Kidney glomerular epithelial cell (primary cell): Measurements from ENCODE around the gene HS3ST5.
"Not testable (repeated sequence)": the region's sequence is repeated elsewhere in the genome, so short reads cannot be mapped to it uniquely, and the experiment has no call there.

Source experiments
- DNase-seq: peaks from one replicate; lab custom pipeline; 2025; lab: John Stamatoyannopoulos, UW

HS3ST5 gene

DNA sequence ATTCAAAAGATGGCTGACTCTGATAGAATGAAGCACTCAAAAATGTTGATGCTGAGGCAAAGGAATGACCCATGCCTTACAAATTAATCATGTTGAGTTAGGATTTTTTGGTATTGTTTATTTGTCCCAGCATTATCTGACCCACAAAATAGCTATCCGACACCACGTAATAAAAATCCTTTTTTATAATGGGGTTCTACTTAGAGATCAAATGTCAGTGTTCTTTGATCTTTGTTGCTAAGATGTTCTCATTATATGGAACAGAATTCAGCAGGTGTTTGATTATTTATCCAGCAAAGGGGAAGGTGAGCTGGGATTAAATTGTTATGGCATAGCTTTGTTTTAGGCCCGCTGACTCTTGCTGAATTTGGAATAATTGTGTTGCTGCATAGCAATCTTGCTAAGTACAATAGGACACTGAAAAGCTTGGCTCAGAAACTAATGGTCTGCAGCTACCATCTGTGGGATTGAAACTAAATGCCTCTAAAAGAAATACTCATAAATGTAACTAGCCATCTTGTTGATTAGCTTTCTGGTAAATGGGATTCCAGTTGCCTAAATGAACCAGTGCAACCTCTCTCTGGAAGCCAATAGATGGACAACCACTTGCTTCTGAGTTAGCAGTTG, 191.6 kb downstream of the HS3ST5 start:
- no peak for DNase-seq

DNA sequence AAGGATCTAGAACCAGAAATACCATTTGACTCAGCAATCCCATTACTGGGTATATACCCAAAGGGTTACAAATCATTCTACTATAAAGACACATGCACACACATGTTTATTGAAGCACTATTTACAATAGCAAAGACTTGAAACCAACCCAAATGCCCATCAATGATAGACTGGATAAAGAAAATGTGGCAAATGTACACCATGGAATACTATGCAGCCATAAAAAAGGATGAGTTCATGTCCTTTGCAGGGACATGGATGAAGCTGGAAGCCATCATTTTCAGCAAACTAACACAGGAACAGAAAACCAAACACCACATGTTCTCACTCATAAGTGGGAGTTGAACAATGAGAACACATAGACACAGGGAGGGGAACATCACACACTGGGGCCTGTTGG, 193.6 kb downstream of the HS3ST5 start:
- DNase-seq = not testable (repeated sequence)

DNA sequence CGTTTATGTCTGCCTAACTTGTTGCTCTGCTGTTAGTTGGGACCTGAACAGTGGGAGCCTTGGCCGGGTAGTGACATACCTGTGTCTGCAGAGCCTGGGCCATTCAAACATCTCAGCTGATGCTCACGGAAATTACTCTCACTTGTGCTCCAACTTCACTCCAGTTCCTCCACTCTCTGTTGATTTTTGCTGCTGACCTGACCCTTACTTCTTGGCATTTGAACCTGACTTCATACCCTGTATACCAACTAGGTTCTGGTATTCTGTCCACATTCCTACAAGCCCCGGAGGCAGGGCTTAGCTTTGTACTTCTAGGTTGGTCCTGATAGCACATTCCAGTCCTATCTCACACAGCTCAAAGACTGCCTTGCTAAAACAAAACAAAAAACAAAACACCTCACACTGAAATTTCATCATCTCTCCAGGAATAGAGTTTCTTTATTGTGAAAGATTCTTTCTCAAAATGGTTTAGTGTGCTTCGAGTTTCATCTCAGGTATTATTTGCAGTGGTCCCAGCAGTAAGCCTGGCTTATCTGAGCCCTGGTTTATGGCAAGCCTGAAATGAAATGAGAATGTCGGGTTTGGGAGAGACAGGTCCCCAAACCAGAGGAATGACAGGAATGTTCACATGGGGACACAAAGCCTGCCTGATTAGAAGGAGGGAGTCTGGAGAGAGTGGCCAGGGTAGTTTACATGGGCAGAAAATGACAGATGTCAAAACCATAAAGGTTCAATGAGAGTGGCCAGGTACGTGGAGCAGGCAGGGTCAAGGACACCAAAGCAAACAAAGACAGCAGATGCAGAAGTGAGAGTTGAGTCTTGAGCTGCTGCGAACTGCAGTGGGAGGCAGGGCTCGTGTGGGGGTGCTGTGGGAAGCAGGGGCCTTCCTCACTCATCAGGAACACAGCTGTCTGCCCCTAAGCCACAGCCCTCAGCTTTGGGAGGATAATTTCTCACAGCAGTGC, 197.7 kb downstream of the HS3ST5 start:
- peak; percentile 37 for DNase-seq

DNA sequence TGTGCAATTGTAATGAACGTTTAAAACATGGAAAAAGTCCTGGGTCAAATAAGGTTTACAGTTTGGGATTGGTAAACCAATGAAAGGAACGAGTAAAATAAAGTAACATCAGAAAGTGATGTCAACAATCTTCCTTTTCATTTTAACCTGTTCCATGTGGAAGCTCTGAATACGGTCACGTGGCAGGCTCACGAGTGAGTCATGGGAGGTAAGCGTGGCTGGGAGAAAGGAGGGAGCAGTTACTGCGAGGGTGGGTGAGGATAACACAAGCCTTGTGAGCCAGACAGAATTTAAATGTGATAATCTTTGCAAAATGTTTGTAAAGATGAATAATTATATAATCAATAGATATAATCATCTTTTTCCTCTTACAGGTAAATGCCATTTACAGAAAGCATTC, 200.6 kb downstream of the HS3ST5 start:
- no peak for DNase-seq

DNA sequence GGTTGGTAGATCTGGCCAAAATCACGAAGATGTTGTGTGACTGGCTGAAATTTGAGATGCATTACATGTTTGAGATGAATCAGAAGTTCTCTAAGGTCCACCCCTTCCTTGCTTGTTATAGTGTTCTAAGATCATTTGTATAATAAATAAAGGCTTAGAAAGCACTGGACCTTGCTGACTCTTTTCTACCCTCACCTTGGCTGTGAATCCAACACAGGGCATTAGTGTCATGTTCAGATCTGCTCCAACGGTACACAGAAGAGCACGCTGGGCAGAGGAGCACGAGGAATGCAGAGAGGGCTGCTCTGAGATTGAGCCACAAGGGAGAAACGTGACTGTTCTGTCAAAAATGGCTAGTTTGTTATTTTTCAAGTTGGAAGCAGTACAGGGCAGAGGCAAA, 202.4 kb downstream of the HS3ST5 start:
- DNase-seq = no peak

DNA sequence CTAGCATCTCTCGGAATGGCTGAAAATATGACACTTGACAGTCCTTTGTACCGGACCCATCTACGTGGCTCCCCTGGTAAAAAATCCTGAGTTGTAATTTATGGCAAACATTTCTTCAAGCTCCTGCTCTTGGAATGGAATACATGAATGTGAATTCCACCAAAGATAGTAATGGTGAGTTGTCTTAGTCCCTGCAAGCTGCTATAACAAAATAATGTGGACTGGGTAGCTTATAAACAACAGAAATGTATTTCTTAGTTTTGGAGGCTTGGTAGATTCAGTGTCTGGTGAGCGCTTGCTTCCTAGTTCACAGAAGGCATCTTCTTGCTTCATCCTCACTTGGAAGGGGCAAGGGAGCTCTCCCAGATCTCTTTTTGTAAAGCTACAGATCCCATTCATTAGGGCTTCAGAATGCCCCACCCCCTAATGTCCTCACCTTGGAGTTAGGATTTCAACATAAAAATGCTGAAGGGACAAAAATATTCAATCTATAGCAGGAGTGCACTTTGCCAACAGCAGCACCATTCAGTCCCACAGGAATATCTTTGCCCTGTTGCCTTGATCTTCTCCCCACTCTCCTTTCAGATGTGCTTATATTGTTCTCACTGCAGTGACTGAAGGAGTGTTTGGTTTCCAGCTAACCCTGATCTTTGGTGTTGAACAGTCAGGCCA, 204.1 kb downstream of the HS3ST5 start:
- DNase-seq = no peak

DNA sequence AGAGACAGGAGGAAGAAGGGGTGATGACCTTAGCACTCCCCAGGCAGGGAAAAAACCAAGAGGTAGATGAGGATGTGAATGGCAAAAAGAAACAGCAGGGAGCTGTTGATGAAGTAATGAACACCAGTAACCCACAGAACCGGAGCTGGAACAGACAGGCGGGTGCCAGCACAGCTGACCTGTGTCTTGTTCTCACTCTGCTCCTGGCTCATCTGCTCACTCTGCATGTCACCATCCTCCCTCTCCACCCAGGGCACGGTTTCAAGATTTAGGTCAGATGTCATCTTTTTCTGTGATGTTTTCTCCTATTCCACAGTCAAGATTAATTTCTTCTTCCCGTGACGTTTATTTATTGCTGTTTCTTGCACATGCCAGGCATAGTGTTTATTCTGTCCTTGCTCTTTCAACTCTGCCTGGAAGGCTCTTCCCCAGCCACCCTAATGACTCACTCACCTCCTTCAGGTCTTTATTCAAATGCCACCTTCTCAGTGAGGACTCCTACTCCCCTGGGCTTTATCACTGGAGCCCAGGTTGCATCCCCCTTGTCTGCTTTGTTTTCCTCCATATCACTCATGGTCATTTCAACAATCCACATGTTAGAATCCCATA, 207.4 kb downstream of the HS3ST5 start:
- DNase-seq = no peak

DNA sequence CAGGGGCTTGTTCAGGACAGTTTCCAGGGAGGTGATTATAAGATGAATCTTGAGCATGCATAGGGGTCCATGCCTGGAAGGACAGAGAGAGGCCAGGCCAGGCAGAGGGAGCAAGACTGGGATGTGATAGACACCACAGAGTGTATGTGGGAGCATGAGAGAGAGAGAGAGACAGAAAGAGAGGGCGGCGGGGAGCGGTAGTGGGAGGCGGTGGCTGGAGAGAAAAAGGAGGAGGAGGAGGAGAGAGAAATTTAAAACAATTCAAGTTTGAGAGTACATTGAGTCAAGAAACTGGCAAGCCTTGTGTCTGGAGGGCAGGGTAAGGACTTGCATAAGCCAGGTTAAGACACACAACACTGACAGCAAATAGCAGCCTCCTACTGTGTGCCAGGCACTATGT, 209.0 kb downstream of the HS3ST5 start:
- DNase-seq = no peak

DNA sequence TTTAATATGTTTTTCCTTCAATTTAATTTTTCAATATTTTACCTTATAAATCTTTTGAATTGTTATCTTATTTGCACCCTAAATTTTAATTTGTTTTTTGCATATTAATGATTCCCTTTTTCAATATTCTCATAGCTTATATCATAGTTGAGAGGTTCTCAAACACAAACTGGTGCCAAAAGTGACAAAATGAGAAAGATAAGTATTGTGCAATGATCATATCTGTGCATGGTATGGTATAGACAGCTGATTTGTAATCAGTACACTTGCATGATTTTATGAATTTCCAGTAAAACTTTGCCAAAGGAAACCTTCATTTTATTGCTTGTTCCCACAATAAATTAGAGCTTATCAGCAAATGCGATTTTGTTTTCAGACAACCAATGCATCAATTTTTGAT, 210.9 kb downstream of the HS3ST5 start:
- DNase-seq = no peak

DNA sequence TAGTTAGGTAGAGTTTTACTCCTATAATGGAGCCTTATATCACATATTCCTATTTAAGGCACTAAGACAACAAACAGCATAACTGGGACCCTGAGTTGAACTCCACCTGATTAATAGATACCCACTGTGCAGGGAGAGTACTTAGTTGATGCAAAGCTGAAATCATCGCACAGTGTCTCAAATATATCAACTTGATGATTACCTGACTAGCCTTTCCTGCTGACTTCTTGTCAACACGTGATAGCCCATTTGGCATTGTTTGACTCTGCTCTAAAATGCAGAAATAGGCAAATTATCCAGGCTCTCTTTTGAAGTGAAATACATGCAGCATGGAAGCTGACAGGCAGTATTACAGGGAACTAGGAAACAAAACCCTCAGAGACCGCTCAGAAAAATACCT, 217.2 kb downstream of the HS3ST5 start:
- no peak for DNase-seq

DNA sequence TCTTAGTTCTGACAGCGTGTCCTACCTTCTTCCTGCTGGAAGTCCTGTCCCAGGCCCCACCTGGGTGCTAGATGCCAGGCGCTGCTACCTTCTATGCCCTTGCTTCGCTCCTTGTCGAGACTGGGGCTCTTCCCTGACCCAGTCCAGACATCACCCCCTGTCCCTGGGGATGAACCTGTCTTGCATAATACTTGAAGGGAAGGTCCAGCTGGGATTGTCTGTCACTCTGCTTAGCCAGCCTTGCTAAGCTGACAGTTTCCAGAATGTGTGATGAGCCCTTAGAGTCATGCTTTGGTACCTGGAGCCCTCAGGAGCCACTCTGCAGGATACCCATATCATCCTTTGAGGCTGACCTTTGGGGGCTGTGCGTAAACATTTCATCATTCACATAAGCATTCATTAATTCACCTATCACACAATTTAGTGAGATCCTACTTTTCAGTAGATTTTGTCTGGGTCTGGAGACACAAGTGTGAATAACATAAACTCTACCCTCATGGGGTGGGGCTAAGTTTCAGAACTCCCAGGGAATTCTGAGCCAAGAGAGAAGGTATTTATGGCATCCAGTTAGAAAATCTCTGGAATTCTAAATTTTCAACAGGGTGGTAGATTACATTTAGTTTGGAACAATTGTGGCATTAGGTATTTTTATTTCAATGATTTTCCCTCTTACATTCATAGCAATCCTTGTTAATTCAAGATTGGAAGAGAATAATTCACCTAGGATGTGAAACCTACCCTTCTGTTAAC, 220.7 kb downstream of the HS3ST5 start:
- no peak for DNase-seq

DNA sequence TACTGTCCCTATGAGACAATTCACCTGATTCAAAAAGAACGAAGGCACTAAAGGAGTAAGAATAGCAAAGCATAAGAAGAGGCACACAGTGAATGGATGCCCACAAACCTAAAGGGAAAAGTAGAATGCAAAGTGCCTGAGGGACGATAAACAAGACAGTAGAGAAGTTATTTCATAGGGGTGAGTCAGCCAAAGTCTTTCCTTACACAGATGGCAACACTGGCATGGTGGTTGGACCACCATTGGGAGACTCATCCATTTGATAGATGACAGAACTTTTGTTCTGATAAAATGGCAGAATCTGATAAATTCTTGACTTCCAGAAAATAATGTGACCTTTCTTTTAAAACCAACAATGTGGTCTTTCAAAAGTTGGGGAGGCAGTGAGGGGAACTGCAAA, 223.8 kb downstream of the HS3ST5 start:
- no peak for DNase-seq

DNA sequence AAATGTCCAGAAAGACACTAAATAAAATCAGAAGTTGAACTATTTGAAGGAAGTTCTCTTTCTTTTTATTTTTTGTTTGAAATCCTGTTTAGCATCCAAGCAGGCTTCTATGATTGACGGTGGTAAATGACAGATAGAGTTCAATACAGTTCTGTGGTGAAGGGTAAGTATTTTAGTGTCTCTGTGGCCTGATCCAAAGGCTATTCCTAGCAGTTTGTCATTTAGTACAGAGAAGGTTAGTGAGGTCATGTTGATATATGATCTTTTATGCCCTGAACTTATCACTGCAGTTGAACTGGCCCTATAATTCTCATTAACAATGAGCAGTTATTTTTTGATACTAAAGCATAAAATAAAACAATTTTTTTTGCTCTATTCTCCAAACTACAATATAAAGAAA, 227.2 kb downstream of the HS3ST5 start:
- DNase-seq = no peak

DNA sequence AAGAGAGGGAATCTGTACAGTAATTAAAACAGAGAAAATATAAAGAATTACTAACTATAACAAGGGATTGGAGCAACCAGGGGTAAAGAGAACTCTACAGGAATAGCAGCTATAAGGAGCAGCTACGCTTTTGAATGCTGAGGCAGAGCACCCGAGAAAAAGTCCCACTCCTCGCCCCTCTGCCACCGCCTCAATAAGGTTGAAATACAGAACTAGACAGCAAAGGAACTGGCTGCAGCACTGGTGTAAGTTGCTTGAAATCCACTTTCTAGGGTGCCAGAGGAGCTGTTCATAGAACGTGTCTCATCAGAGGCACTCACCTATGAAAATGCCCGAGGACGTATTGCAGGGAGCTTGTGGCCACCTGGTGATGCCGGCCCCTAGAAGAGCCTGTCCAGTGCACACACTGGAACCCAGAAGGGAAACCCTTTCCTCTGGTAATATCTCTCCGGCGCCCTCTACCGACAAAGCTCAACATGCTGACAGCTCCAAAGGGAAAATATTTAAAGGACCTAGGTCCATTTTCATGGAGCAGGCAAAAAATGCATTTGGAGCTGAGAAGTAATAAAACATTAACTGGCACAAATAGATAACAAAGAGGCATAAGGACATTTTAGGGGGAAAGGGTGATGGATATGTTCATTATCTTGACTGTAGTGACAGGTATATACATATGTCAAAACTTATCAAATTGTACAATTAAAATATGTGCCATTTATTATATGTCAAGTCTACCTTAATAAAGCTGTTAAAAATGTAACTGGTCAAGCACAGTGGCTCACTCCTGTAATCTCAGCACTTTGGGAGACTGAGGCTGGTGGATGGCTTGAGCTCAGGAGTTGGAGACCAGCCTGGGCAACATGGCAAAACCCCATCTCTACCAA, 234.5 kb downstream of the HS3ST5 start:
- peak; percentile 26 for DNase-seq

DNA sequence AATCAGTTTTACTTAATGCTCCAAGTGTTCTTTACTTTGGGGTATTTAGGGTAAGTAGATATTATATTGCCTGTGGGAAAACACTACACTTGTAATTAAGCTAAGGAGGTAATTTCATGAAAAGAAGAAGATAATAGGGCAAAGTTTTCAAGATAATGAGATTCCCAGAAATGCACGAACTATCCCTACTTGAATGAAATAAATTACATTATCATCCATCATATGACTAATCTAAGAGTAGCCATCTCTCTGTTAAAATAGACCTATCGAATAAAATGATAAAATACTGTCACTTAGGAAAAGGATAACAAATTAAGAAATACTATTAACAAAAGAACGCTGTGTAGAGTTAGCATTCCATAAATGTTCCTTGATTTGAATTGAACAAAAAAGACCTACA, 236.8 kb downstream of the HS3ST5 start:
- DNase-seq = no peak

DNA sequence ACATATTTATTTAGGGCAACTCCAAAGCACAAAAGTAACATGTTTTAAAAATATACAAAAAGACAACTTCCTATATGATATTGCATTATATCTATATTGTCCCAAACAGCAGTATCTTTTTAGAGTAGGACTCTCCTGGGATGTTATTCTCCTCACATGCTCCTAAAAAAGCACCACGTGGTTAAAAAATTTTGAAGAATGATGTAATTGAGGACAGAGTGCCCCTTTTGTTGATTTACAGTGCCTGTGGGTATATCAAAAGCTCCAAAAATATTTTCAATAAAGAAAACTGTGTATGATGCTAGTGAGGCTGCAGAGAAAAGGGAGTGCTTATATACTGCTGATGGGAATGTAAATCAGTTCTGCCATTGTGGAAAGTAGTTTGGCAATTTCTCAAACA, 241.6 kb downstream of the HS3ST5 start:
- DNase-seq = no peak

DNA sequence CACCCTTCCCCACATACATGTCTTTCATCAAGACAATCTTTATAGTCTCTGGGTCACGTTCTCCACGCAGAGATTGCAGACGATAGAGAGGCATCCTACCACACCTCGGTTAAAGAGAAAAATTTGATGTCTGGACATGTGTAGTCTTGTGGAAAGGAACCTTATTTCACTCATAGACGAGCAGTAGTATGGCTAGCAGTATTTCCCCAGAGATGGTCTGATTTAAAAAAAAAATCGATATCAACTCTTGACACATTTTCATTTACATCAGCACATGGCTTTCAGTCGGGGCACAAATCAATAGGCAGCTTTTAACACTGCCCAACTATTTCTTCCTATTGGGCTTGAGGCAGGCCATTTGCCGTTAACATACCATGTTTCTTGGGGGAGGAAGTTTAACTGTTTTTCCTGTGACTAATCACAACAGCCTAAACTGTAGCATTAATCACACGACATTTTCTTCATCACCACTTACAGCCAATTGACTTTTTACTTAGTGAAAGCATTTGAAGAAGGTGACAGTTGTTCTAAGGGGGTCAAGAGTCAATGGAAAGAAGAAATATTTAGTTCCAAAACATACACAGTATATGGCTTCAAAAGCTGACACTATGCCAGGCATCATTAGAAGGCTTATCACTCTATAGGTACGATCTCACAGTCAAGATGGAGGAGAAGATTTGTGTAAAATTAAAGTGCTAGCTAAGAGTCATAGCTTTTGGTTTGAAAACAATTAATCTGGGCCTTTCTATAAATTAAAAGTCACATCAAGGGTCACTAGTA, 242.4 kb downstream of the HS3ST5 start:
- no peak for DNase-seq

DNA sequence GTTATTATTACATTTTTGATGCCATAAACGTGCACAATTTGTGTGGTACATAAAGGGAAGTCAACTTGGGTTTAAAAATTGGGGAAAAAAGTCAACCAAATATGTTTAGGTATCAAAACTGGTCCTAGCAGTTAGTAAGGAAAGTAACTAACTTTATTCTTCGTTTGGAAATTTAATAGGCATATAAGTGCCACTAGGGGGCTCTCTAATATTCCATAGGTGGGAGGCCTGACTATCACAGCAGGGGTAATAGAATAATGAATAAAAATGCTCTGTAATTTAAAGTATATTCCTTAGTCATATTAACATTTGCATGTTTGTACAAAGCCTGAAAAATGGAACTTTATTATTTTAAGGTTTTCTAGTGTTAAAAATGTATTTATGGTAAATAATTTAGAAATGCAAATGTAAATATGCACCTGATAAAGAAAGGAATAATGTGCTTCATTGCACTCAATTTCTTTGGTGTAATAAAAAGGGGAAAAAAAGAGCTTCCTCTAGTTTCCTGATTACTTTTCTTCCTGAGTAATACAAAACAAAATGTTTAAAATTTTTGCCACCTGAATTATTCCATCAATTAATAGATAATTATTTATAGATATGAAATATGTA, 246.2 kb downstream of the HS3ST5 start:
- DNase-seq = peak; percentile 19

DNA sequence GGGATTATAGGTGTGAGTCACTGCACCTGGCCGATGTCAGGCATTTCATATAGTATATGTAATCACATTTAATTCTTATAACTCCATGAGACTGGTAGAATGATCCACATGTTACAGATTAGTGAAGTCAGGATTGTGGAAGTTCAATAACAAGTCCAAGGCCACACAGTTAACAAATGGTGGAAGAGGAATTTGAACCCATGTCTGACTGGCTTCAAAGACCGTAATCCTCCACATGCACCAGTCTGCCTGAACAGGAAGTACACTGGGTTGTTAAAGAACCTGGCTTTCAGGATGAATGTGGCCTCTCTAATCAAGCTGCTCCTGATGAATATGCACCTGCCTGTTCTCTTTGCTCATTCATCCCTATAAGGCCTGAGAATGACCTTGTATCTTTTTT, 249.9 kb downstream of the HS3ST5 start:
- DNase-seq = no peak

DNA sequence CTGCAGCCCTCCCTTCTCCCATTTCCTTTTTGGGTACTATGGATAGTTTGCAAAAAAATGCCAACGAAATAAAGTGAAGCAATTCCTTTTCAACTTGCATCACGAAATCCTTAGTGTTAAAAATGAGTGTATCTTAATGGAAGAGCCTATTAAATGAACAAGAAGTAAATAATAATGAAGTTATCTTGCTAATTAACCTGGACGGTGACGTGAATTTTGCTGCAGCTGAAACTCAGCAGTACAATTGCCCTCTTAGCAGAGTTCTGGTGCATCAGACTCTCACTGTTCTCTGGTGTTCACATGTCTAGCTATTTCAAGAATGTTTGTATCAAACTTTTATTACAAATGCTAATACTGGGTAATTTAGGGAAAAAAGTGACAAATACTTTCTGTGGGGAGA, 252.2 kb downstream of the HS3ST5 start:
- DNase-seq = no peak
